NCI-H2196 (cell line): ENCODE results near the gene TNFAIP3.

ENCODE experiments used
- DNase-seq: peaks from one replicate; lab custom pipeline; 2025; ENCODE audit not compliant: unreplicated experiment; lab: John Stamatoyannopoulos, UW

Gene TNFAIP3

GRCh38 chr6:137919837-137920730, 53.0 kb downstream of the TNFAIP3 start:
- no peak for DNase-seq

- DNase-seq: no peak
Measured at GRCh38 chr6:137921823-137922222, 54.8 kb downstream of the TNFAIP3 start.

GRCh38 chr6:137923866-137924653, 57.0 kb downstream of the TNFAIP3 start:
- DNase-seq: no peak

- DNase-seq: no peak
Measured at GRCh38 chr6:137925141-137925698, 58.2 kb downstream of the TNFAIP3 start.

GRCh38 chr6:137926207-137926731, 59.2 kb downstream of the TNFAIP3 start:
- no peak for DNase-seq

- DNase-seq: no peak
Measured at GRCh38 chr6:137926985-137927384, 59.9 kb downstream of the TNFAIP3 start.

GRCh38 chr6:137927777-137928218, 60.7 kb downstream of the TNFAIP3 start:
- DNase-seq: no peak

GRCh38 chr6:137928286-137928685, 61.2 kb downstream of the TNFAIP3 start:
- DNase-seq: no peak

GRCh38 chr6:137931849-137932465, 64.9 kb downstream of the TNFAIP3 start:
- DNase-seq: no peak
